AG09319 (cell line): ENCODE measurements around the gene MAEA.

Source experiments
- DNase-seq: peaks from one replicate; pipeline ENCODE4 v3.0.0-alpha.2; 2010; ENCODE audit warnings: low read depth; ENCODE audit errors: extremely low read depth
- TF ChIP-seq, protein P1 (sequence below): IDR thresholded peaks from 2 replicates; pipeline ENCODE4 v1.5.1; 2011; ENCODE audit warnings: low read depth, mild to moderate bottlenecking, inconsistent platforms, low read length, moderate library complexity

MAEA gene

GRCh38 chr4:1307951-1308735, 18.5 kb downstream of the MAEA start:
- TF ChIP-seq, protein P1, sequence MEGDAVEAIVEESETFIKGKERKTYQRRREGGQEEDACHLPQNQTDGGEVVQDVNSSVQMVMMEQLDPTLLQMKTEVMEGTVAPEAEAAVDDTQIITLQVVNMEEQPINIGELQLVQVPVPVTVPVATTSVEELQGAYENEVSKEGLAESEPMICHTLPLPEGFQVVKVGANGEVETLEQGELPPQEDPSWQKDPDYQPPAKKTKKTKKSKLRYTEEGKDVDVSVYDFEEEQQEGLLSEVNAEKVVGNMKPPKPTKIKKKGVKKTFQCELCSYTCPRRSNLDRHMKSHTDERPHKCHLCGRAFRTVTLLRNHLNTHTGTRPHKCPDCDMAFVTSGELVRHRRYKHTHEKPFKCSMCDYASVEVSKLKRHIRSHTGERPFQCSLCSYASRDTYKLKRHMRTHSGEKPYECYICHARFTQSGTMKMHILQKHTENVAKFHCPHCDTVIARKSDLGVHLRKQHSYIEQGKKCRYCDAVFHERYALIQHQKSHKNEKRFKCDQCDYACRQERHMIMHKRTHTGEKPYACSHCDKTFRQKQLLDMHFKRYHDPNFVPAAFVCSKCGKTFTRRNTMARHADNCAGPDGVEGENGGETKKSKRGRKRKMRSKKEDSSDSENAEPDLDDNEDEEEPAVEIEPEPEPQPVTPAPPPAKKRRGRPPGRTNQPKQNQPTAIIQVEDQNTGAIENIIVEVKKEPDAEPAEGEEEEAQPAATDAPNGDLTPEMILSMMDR: no peak
- DNase-seq: no peak

GRCh38 chr4:1309261-1310010, 19.7 kb downstream of the MAEA start:
- DNase-seq: peak; percentile 83

GRCh38 chr4:1310031-1310795, 20.5 kb downstream of the MAEA start:
- TF ChIP-seq, protein P1: no peak
- DNase-seq: no peak

More at GRCh38 chr4:1309261-1310010, 19.7 kb downstream of the MAEA start:
- TF ChIP-seq, protein P1: no peak

DNA sequence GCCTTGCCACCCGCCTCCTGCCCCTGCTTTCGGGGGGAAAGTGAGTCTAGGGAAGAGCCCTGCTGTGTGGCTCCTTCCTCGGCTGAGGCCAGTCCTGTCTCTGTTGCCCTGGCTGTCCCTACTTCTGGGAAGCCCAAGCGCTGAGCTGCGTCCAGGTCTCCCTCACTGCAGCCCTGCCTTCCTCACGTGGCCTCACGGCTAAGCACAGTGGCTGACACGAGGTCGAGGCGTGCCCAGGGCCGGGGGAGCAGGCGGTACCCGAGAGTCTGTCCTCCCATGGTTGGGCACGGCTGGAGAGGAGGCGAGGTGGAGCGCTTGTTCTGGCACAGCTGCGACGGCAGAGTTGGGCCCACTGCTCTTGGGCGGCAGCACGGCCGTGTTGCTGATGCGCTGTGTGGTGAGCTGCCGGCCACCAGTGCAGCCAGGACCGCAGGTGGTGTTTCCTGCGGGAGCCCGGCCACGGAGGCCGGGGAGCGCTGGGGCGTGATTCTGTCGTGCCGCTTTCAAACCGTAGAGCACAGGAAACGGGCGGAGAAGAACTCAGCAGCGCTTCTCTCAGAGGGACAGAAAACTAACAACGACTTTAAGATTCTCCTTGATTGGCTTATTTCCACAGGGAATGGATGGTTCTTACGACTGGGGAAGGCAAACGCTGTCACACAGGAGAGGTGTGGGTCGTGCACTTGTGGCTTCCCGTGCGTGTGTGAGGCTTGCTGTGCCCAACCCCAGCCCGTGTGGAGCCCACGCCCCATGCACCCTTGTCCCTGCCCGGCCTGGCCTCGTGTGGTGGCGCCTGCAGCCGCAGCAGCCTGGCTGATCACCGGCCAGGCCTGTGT, 21.3 kb downstream of the MAEA start:
- TF ChIP-seq, protein P1: no peak
- no peak for DNase-seq

GRCh38 chr4:1312821-1313640, 23.3 kb downstream of the MAEA start:
- no peak for DNase-seq
- TF ChIP-seq, protein P1: no peak

DNA sequence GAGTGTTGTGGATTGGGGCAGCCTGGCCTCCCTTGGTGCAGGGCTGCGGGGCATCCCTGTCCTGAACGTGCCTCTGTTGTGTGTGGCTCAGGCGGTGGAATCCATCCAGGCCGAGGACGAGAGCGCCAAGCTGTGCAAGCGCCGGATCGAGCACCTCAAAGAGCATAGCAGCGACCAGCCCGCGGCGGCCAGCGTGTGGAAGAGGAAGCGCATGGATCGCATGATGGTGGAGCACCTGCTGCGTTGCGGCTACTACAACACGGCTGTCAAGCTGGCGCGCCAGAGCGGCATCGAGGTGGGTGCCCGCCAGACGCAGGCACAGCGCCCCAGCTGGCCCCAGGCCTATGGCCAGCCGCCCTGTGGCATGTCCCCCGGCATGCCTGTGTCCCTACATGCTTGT, 25.6 kb downstream of the MAEA start:
- TF ChIP-seq, protein P1: no peak
- DNase-seq: no peak
